ENCODE data around the gene HBD.
"Not testable (repeated sequence)": the region's sequence is repeated elsewhere in the genome, so short reads cannot be mapped to it uniquely, and the experiment has no call there.

The HBD gene

DNA sequence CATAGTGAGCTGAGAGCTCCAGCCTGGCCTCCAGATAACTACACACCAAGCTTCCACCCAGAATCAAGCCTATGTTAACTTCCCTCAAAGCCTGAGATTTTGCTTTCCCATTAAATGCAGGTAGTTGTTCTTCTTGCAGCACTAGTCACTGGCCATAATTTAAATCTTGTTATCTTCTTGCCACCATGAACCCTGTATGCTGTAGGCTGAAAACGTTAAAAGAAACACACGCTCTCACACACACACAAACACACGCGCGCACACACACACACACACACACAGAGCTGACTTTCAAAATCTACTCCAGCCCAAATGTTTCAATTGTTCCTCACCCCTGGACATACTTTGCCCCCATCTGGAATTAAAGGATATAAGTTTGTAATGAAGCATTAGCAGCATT, 19.2 kb upstream of the HBD start:
- not testable (repeated sequence) for DNase-seq (ENCODE audit: low read depth, low spot score)

- no peak for DNase-seq (ENCODE audit: low read depth, low spot score)
Measured at GRCh38 chr11:5252919-5253265, 18.6 kb upstream of the HBD start.

DNA sequence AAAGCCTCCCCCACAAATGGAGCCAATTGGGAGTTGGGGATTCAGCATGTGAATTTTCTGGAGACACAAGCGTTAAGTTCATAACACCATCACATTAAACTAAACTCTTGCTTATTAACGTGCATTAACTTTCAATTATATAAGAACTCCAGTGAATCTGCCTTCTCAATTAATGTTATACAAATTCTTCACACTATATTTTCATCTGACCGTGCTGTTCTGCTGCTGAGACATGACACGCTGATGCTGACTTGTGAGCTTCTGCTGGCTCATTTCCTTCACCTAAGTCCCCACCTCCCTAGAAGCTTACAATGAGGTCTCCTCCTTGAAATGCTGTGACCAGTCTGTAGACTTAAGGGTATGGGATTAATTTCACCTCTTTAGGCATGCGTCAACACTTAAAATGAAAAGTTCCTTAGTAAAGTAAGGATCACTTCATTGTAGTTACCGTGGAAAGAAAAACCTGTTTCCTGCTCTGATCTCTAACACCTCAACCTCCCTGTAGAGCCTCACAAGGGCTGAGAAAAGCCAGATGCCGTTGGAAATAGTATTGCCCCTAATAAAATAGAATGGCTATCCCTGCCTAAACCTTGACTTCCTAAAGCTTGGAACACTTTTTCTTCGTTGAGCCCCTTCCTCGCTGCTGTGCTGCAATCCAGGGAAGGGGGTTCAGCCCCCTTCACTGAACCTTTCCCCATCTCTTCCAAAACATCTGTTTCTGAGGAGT, 18.1 kb upstream of the HBD start:
- no peak for DNase-seq (ENCODE audit: low read depth, low spot score)

DNA sequence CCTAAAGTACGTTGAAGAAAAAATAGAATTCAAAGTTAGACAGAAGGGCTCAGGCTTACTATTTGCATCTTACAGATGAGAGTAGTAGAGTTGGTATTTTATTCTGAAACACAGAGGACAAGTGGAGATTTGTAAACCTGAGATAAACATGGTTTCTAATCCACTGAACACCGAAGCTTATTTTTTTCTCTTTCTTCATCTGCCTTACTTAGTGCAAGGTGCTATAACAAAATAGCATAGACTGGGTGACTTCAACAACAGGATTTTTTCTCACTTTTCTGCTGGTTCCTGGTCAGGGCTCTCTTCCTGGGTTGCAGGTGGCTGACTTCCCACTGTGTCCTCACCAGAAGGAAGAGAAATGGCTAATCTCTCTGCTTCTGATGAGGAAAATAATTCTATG, 17.5 kb upstream of the HBD start:
- DNase-seq (ENCODE audit: low read depth, low spot score), result no peak

- DNase-seq (ENCODE audit: low read depth, low spot score), result no peak
Measured at GRCh38 chr11:5250543-5251204, 16.4 kb upstream of the HBD start.

DNA sequence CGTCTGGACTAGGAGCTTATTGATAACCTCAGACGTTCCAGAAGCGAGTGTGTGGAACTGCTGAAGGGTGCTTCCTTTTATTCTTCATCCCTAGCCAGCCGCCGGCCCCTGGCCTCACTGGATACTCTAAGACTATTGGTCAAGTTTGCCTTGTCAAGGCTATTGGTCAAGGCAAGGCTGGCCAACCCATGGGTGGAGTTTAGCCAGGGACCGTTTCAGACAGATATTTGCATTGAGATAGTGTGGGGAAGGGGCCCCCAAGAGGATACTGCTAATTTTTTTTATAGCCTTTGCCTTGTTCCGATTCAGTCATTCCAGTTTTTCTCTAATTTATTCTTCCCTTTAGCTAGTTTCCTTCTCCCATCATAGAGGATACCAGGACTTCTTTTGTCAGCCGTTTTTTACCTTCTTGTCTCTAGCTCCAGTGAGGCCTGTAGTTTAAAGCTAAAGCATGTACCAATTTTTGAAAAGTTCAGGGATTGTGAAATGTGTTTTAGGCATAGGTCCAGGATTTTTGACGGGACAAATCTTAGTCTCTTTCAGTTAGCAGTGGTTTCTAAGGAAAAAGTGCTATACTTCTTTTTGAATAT, 15.6 kb upstream of the HBD start, which contains the start of gene HBG1:
HBG1 (minus strand) TSS at position 51 of the 590 bp plus-strand sequence. CDS start 53 bp downstream, outside the sequence.
- not testable (repeated sequence) for DNase-seq (ENCODE audit: low read depth, low spot score)

DNA sequence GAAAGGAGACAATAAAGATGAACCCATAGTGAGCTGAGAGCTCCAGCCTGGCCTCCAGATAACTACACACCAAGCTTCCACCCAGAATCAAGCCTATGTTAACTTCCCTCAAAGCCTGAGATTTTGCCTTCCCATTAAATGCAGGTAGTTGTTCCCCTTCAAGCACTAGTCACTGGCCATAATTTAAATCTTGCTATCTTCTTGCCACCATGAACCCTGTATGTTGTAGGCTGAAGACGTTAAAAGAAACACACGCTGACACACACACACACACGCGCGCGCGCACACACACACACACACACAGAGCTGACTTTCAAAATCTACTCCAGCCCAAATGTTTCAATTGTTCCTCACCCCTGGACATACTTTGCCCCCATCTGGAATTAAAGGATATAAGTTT, 14.2 kb upstream of the HBD start:
- not testable (repeated sequence) for DNase-seq (ENCODE audit: low read depth, low spot score)

DNA sequence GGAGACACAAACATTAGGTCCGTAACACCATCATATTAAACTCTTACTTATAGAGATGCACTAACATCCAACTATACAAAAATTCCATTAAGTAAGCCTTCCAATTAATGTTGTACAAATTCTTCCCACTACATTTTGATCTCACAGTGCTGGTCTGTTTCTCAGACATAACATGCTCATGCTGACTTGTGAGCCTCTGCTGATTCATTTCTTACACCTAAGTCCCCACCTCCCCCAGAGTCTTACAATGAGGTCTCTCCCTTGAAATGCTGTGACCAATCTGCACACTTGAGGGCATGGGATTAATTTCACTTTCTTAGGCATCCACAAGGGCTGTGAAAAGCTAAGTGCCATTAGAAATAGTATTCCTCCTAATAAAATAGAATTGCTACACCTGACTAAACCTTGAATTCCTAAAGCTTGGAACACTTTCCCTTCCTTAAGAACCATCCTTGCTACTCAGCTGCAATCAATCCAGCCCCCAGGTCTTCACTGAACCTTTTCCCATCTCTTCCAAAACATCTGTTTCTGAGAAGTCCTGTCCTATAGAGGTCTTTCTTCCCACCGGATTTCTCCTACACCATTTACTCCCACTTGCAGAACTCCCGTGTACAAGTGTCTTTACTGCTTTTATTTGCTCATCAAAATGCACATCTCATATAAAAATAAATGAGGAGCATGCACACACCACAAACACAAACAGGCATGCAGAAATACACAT, 13.3 kb upstream of the HBD start:
- no peak for DNase-seq (ENCODE audit: low read depth, low spot score)

- no peak for DNase-seq (ENCODE audit: low read depth, low spot score)
Measured at GRCh38 chr11:5246772-5247471, 12.6 kb upstream of the HBD start.

- no peak for DNase-seq (ENCODE audit: low read depth, low spot score)
Measured at GRCh38 chr11:5245155-5245554, 10.9 kb upstream of the HBD start.

DNA sequence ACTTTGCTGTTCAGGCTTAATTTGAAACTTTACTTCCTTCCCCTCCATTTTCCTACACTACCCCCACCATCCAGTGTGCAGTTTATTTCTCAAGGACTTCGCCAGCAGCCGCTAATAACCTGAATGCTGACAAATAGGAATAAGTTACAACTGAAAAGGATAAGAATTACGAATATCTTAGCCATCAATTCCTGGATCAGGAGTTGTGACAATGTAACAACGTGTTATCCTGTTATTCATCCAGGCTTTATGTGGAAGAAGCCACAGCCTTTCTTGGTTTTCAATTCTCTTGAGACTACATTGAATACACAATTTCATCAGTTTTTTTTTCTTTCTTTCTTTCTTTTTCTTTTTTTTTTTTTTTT, 9.5 kb upstream of the HBD start:
- DNase-seq (ENCODE audit: low read depth, low spot score), result no peak

DNA sequence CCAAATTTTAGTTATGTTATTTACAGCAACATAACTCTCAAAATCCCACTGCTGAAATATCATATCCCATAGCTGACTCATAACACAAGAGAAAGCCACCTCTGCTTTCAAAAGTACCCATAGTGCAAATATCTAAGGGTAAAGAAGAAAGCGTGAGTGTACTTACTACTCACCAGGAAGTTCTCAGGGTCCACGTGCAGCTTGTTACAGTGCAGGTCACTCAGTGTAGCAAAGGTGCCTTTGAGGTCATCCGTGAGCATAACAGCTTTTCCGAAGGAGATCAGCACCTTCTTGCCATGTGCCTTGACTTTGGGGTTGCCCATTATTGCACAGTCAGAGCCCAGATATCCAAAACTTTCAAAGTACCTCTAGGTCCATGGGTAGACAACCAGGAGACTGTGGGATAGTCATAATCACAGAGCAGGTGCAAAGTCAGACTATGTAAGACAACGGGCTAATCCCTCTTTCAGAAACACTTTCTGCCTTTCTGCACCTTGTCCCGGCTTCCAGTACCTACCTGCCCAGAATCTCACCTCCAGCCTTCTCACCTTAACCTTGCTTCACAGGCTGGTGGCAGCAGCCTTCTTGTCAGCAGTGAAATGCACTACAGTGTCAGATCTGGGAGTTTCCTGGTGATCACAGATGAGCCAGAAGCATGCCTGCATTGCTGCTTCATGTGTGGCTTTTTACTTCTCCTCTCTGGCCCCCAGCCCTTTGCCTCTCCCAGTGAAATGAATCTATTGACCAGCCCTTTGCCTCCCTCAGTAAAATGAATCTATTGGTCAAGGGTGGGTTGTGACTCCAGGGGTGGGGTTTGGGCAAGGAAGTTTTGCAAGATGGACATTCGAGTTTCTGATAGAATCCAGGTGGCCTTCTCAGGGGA, 8.9 kb upstream of the HBD start:
- DNase-seq (ENCODE audit: low read depth, low spot score), result no peak

DNA sequence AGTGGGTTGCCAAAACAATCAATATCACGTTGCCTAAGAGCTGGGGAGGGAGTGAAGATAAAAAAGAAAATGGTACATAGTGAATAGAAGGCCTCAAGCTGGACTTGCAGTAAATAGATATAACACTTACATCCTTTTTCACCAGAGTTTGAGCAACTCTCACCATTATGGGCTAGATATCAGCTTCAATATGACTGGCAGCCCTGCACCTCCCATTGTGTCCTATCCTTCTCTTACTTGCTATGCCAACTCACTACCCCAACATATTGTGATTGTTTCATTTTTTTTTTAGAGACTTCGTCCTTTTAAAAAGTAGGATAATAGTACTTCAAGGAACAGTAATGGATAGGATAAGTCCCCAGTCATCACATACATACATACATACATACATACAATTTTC, 7.9 kb upstream of the HBD start:
- DNase-seq (ENCODE audit: low read depth, low spot score), result no peak

DNA sequence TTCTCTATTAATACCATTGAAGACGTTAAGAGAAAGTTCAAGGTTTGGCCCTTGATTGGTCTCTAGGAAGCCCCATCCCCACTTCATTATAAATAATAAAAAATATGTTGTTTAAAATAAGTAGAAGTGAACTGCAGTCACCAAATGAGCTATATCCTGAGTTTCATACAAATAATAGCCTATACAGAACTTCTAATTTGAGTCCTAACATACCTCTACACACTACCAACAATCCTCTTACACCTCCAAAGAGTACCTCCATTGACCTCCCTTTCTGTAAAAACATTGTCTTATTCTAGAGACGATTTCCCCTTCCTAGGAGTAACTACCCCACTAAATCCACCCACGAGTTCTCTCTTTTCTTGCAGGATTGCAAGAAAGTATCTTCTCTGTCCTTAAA, 7.2 kb upstream of the HBD start:
- no peak for DNase-seq (ENCODE audit: low read depth, low spot score)

- no peak for DNase-seq (ENCODE audit: low read depth, low spot score)
Measured at GRCh38 chr11:5240458-5240857, 6.2 kb upstream of the HBD start.

DNA sequence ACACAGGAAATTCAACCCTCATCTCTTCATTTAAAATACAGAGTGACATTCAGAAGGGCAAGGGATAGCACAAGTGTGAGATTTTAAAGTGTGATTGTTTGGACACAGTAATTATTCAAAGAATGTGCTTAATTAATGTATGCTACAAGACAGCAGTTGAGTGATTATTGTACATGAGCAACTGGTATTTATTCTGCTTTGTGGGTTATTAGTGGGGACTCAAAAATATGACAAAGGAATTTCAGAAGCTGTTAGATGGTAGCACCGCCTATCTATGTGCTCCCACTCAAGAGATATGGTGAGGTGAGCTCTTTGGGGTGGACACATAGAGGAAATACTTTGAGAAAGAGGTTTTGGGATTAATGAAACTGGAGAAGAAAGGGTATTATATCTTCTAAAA, 5.8 kb upstream of the HBD start:
- no peak for DNase-seq (ENCODE audit: low read depth, low spot score)

- no peak for DNase-seq (ENCODE audit: low read depth, low spot score)
Measured at GRCh38 chr11:5239046-5239445, 4.8 kb upstream of the HBD start.

- DNase-seq (ENCODE audit: low read depth, low spot score), result no peak
Measured at GRCh38 chr11:5238486-5238885, 4.2 kb upstream of the HBD start.

GRCh38 chr11:5237420-5237819, 3.1 kb upstream of the HBD start:
- DNase-seq (ENCODE audit: low read depth, low spot score), result no peak

DNA sequence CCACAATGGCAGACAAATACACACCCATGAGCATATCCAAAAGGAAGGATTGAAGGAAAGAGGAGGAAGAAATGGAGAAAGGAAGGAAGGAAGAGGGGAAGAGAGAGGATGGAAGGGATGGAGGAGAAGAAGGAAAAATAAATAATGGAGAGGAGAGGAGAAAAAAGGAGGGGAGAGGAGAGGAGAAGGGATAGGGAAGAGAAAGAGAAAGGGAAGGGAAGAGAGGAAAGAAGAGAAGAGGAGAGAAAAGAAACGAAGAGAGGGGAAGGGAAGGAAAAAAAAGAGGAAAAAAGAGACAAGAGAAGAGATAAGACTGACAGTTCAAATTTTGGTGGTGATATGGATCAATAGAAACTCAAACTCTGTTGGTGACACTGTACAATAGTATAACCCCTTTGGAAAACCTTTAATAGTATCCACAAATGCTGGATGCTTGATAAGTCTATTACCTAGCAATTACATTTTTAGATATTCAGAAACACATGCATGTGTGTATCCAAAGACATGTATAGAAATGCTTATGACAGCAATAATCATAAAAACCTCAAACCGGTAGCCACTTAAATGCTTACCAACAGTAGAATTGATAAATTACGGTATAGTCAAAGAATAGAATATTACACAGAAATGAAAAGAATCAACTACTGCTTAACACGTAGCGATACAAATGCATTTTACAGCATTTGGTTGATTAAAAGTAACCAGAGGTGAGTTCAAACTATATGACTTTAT, 1.2 kb upstream of the HBD start:
- no peak for DNase-seq (ENCODE audit: low read depth, low spot score)

Measured in activated naive CD8-positive, alpha-beta T cell treated with anti-CD3 and anti-CD28 coated beads, Interleukin-2, amount 50 U/mL, for 16 hours (primary cell).